ENCODE results near the gene LETM1.
A peak's percentile ranks its signal among the peaks of the same experiment; 100 is the strongest.

Gene LETM1

GRCh38 chr4:1825326-1825725 is 30.6 kb downstream of the LETM1 start:
- Histone ChIP-seq H3K9ac (no peak overlapping the region), H3K27me3 (no peaks in the 10 kb centered on the region), H3K4me1 (peaks cover 6 to 11% (median 11%) of the 10 kb centered on the region in 10 experiments), H3K4me3 (no peak overlapping the region), H4K20me1 (peaks cover 0 to 64% (median 34%) of the 10 kb centered on the region in 11 experiments; a peak in 20 of 22 replicates), H3K9me3 (replicated peaks in 1 of 11) (no peaks in the 10 kb centered on the region), H3K27ac (no peak overlapping the region), H3K4me2 (no peak overlapping the region), H3K36me3 (peaks cover 57 to 77% (median 68%) of the 10 kb centered on the region in 11 experiments)
- TF ChIP-seq Cebpa-rat (IDR thresholded peaks at IDR 0.05) = no peak

GRCh38 chr4:1824746-1825145 is 31.2 kb downstream of the LETM1 start:
- Histone ChIP-seq H3K9me3 (replicated peaks in 1 of 11) (no peaks in the 10 kb centered on the region), H3K27me3 (no peaks in the 10 kb centered on the region), H3K36me3 (peaks cover 62 to 78% (median 73%) of the 10 kb centered on the region in 11 experiments), H3K9ac (no peak overlapping the region), H4K20me1 (peaks cover 0 to 66% (median 36%) of the 10 kb centered on the region in 11 experiments; a peak in 18 of 22 replicates), H3K4me3 (no peak overlapping the region), H3K4me2 (no peak overlapping the region), H3K4me1 (peaks cover 0 to 6% (median 5%) of the 10 kb centered on the region in 10 experiments; a peak in 16 of 20 replicates), H3K27ac (no peak overlapping the region)
- TF ChIP-seq Cebpa-rat (IDR thresholded peaks at IDR 0.05) = no peak

- H3K4me2 ChIP-seq = no peak overlapping the region
- no peaks in the 10 kb centered on the region for H3K4me1 ChIP-seq
- H4K20me1 ChIP-seq = peaks cover 0 to 74% (median 38%) of the 10 kb centered on the region in 11 experiments; a peak in 17 of 22 replicates
- H3K4me3 ChIP-seq = no peak overlapping the region
- no peak for TF ChIP-seq Cebpa-rat (IDR thresholded peaks at IDR 0.05)
- no peaks in the 10 kb centered on the region for H3K9me3 ChIP-seq (replicated peaks in 1 of 11)
- H3K9ac ChIP-seq = no peak overlapping the region
- peaks cover 74 to 85% (median 84%) of the 10 kb centered on the region in 11 experiments for H3K36me3 ChIP-seq
- H3K27me3 ChIP-seq = no peaks in the 10 kb centered on the region
- H3K27ac ChIP-seq = no peak overlapping the region
These were observed 32.4 kb downstream of the LETM1 start for GRCh38 chr4:1823545-1823932.

- Histone ChIP-seq H3K4me1 (no peaks in the 10 kb centered on the region), H4K20me1 (peaks cover 0 to 74% (median 38%) of the 10 kb centered on the region in 11 experiments; a peak in 17 of 22 replicates), H3K4me3 (no peak overlapping the region), H3K27ac (no peak overlapping the region), H3K9me3 (replicated peaks in 1 of 11) (no peaks in the 10 kb centered on the region), H3K36me3 (peaks cover 81 to 92% (median 91%) of the 10 kb centered on the region in 11 experiments), H3K4me2 (no peak overlapping the region), H3K9ac (no peak overlapping the region), H3K27me3 (no peaks in the 10 kb centered on the region)
- TF ChIP-seq Cebpa-rat (IDR thresholded peaks at IDR 0.05) = no peak
These were observed 33.1 kb downstream of the LETM1 start for GRCh38 chr4:1822568-1823544.

GRCh38 chr4:1821679-1822567 is 34.0 kb downstream of the LETM1 start:
- H3K27ac ChIP-seq = no peak overlapping the region
- TF ChIP-seq Cebpa-rat (IDR thresholded peaks at IDR 0.05) = no peak
- no peak overlapping the region for H3K4me3 ChIP-seq
- H3K27me3 ChIP-seq = no peaks in the 10 kb centered on the region
- no peaks in the 10 kb centered on the region for H3K4me1 ChIP-seq
- H3K9ac ChIP-seq = no peak overlapping the region
- H3K4me2 ChIP-seq = no peak overlapping the region
- peaks cover 0 to 77% (median 37%) of the 10 kb centered on the region in 11 experiments; a peak in 17 of 22 replicates for H4K20me1 ChIP-seq
- H3K36me3 ChIP-seq = peaks cover 89 to 100% (median 99%) of the 10 kb centered on the region in 11 experiments
- H3K9me3 ChIP-seq (replicated peaks in 1 of 11) = no peaks in the 10 kb centered on the region

- no peak overlapping the region for H3K4me2 ChIP-seq
- peaks cover 0 to 9% (median 5%) of the 10 kb centered on the region in 10 experiments; a peak in 14 of 20 replicates for H3K4me1 ChIP-seq
- H3K27ac ChIP-seq = no peak overlapping the region
- no peak for TF ChIP-seq Cebpa-rat (IDR thresholded peaks at IDR 0.05)
- no peaks in the 10 kb centered on the region for H3K9me3 ChIP-seq (replicated peaks in 1 of 11)
- H3K9ac ChIP-seq = no peak overlapping the region
- H3K27me3 ChIP-seq = no peaks in the 10 kb centered on the region
- peaks cover 89 to 100% (median 99%) of the 10 kb centered on the region in 11 experiments for H3K36me3 ChIP-seq
- H3K4me3 ChIP-seq = no peak overlapping the region
- peaks cover 0 to 75% (median 36%) of the 10 kb centered on the region in 11 experiments; a peak in 17 of 22 replicates for H4K20me1 ChIP-seq
These were observed 36.1 kb downstream of the LETM1 start for GRCh38 chr4:1819816-1820215.

GRCh38 chr4:1819284-1819683 is 36.7 kb downstream of the LETM1 start:
- no peak for TF ChIP-seq Cebpa-rat (IDR thresholded peaks at IDR 0.05)
- H3K4me3 ChIP-seq = no peak overlapping the region

GRCh38 chr4:1815997-1816860 is 39.7 kb downstream of the LETM1 start:
- Histone ChIP-seq H3K4me3 (no peak overlapping the region), H3K36me3 (peaks cover 71 to 95% (median 91%) of the 10 kb centered on the region in 11 experiments)

More at GRCh38 chr4:1819284-1819683, 36.7 kb downstream of the LETM1 start:
- no peak overlapping the region for H3K4me2 ChIP-seq
- no peaks in the 10 kb centered on the region for H3K27me3 ChIP-seq
- no peak overlapping the region for H3K27ac ChIP-seq
- peaks cover 90 to 100% (median 99%) of the 10 kb centered on the region in 11 experiments for H3K36me3 ChIP-seq
- peaks cover 0 to 75% (median 38%) of the 10 kb centered on the region in 11 experiments; a peak in 18 of 22 replicates for H4K20me1 ChIP-seq
- H3K9me3 ChIP-seq (replicated peaks in 1 of 11) = no peaks in the 10 kb centered on the region
- H3K4me1 ChIP-seq = peaks cover 0 to 14% (median 11%) of the 10 kb centered on the region in 10 experiments; a peak in 16 of 20 replicates
- no peak overlapping the region for H3K9ac ChIP-seq

More at GRCh38 chr4:1815997-1816860, 39.7 kb downstream of the LETM1 start:
- TF ChIP-seq Cebpa-rat (IDR thresholded peaks at IDR 0.05) = no peak
- Histone ChIP-seq H3K9me3 (replicated peaks in 1 of 11) (no peaks in the 10 kb centered on the region), H3K9ac (0 out of 22 replicates have a peak overlapping the region, but pooled peaks of 1 of the 11 experiments have one; percentile 22), H4K20me1 (peaks cover 0 to 78% (median 54%) of the 10 kb centered on the region in 11 experiments; a peak in 20 of 22 replicates), H3K27me3 (no peaks in the 10 kb centered on the region), H3K4me1 (peaks cover 0 to 33% (median 25%) of the 10 kb centered on the region in 10 experiments; a peak in 16 of 20 replicates), H3K4me2 (no peak overlapping the region), H3K27ac (no peak overlapping the region)
